Nephron (organoid): Measurements from ENCODE around the gene RAD52.

Experiments
- H3K27ac Mint-ChIP-seq, 3 experiments: 2 replicates each; pipeline ENCODE4 v1.8.0; 2020; ENCODE audit warnings: mixed read lengths in 3 of 3, mild to moderate bottlenecking in 2 of 3, moderate library complexity in 1 of 3
- H3K27me3 Mint-ChIP-seq: 2 replicates; pipeline ENCODE4 v1.8.0; 2021; ENCODE audit warnings: low read depth, mild to moderate bottlenecking, moderate library complexity, mixed read lengths
- H3K36me3 Mint-ChIP-seq: 2 replicates; pipeline ENCODE4 v1.8.0; 2020; ENCODE audit warnings: low read depth, mixed read lengths
- H3K4me1 Mint-ChIP-seq: 2 replicates; pipeline ENCODE4 v1.8.0; 2020; ENCODE audit warnings: mixed read lengths
- H3K4me3 Mint-ChIP-seq, 3 experiments: 2 replicates each; pipeline ENCODE4 v1.8.0; 2020; ENCODE audit warnings: mild to moderate bottlenecking in 3 of 3, mixed read lengths in 3 of 3, moderate library complexity in 2 of 3
- H3K9me3 Mint-ChIP-seq: 2 replicates; pipeline ENCODE4 v1.8.0; 2020; ENCODE audit warnings: mixed read lengths
- CTCF ChIP-seq, 3 experiments: fragments of 200-600 bp; sonication (generic); IDR thresholded peaks; one replicate each; pipeline ENCODE4 v1.5.0; 2021; ENCODE audit warnings: antibody characterized with exemption in 3 of 3; ENCODE audit not compliant: unreplicated experiment in 3 of 3

Gene RAD52

GRCh38 chr12:955939-956338 lies 6.4 kb upstream of the RAD52 start:
- no peak for TF ChIP-seq CTCF (IDR thresholded peaks at IDR 0.05; ENCODE audit: unreplicated experiment in 3 of 3)
- no peaks in the 10 kb centered on the region for H3K4me1 Mint-ChIP-seq
- no peak overlapping the region for H3K4me3 Mint-ChIP-seq
- no peak overlapping the region for H3K27ac Mint-ChIP-seq
- no peaks in the 10 kb centered on the region for H3K36me3 Mint-ChIP-seq
- no peaks in the 10 kb centered on the region for H3K27me3 Mint-ChIP-seq
- H3K9me3 Mint-ChIP-seq, result no peaks in the 10 kb centered on the region

- Mint-ChIP-seq H3K27ac (no peak overlapping the region), H3K36me3 (no peaks in the 10 kb centered on the region), H3K27me3 (no peaks in the 10 kb centered on the region), H3K4me1 (no peaks in the 10 kb centered on the region), H3K9me3 (no peaks in the 10 kb centered on the region), H3K4me3 (no peak overlapping the region)
- TF ChIP-seq CTCF (IDR thresholded peaks at IDR 0.05; ENCODE audit: unreplicated experiment in 3 of 3), result no peak
Measured at GRCh38 chr12:954741-955140, 5.2 kb upstream of the RAD52 start.

DNA sequence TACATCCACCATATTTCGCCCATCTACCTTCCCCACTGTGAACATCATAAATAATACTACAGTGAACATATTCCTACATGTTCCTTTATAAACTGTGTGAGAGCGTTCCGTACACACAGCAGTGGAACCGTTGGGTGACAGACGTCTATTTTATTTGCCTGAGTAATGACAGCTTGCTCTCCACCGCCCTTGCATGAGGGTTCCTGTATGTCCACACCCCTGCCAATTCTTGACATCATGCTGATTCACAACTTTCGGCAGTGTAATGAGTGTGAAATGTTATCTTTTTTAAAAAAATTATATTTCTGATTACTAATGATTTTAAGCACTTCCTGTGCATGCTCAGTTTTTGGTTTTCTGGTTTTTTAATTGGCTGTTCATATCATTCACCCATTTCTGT lies 4.3 kb upstream of the RAD52 start:
- Mint-ChIP-seq H3K36me3 (no peaks in the 10 kb centered on the region), H3K9me3 (no peaks in the 10 kb centered on the region), H3K27me3 (no peaks in the 10 kb centered on the region), H3K4me1 (peaks cover 5% of the 10 kb centered on the region), H3K27ac (peak overlapping the region in 1 of 3 experiments; percentile 17), H3K4me3 (no peak overlapping the region)
- no peak for TF ChIP-seq CTCF (IDR thresholded peaks at IDR 0.05; ENCODE audit: unreplicated experiment in 3 of 3)

GRCh38 chr12:951176-951575 lies 1.7 kb upstream of the RAD52 start:
- H3K27me3 Mint-ChIP-seq, result no peaks in the 10 kb centered on the region
- H3K4me3 Mint-ChIP-seq, result peak overlapping the region; percentile 24 to 41 (median 33)
- no peaks in the 10 kb centered on the region for H3K36me3 Mint-ChIP-seq
- no peaks in the 10 kb centered on the region for H3K9me3 Mint-ChIP-seq
- peak overlapping the region; percentile 16 to 49 (median 23) for H3K27ac Mint-ChIP-seq
- H3K4me1 Mint-ChIP-seq, result peaks cover 18% of the 10 kb centered on the region
- TF ChIP-seq CTCF (IDR thresholded peaks at IDR 0.05; ENCODE audit: unreplicated experiment in 3 of 3), result no peak

GRCh38 chr12:948238-948637 lies 1.3 kb downstream of the RAD52 start:
- peaks cover 31% of the 10 kb centered on the region for H3K4me1 Mint-ChIP-seq
- H3K4me3 Mint-ChIP-seq, result peak overlapping the region; percentile 95 to 98 (median 95)
- no peaks in the 10 kb centered on the region for H3K9me3 Mint-ChIP-seq
- no peaks in the 10 kb centered on the region for H3K27me3 Mint-ChIP-seq
- H3K36me3 Mint-ChIP-seq, result peaks cover 13% of the 10 kb centered on the region
- peak overlapping the region; percentile 81 to 91 (median 89) for H3K27ac Mint-ChIP-seq
- no peak for TF ChIP-seq CTCF (IDR thresholded peaks at IDR 0.05; ENCODE audit: unreplicated experiment in 3 of 3)

- Mint-ChIP-seq H3K27me3 (no peaks in the 10 kb centered on the region), H3K4me1 (peaks cover 36% of the 10 kb centered on the region), H3K4me3 (peak overlapping the region; percentile 69 to 84 (median 80)), H3K27ac (peak overlapping the region; percentile 58 to 89 (median 71)), H3K9me3 (no peaks in the 10 kb centered on the region), H3K36me3 (peaks cover 22% of the 10 kb centered on the region)
- no peak for TF ChIP-seq CTCF (IDR thresholded peaks at IDR 0.05; ENCODE audit: unreplicated experiment in 3 of 3)
Measured at GRCh38 chr12:946631-947030, 2.9 kb downstream of the RAD52 start.
